Stimulated activated CD8-positive, alpha-beta memory T cell treated with anti-CD3 and anti-CD28 coated beads, Interleukin-4, amount 100 ng/mL, for 24 hours (primary cell): ENCODE data around the gene SOBP.

Experiments used
- DNase-seq: peaks from one replicate; pipeline ENCODE4 v3.0.0-alpha.2; 2020; ENCODE audit warnings: low read depth

SOBP gene

DNA sequence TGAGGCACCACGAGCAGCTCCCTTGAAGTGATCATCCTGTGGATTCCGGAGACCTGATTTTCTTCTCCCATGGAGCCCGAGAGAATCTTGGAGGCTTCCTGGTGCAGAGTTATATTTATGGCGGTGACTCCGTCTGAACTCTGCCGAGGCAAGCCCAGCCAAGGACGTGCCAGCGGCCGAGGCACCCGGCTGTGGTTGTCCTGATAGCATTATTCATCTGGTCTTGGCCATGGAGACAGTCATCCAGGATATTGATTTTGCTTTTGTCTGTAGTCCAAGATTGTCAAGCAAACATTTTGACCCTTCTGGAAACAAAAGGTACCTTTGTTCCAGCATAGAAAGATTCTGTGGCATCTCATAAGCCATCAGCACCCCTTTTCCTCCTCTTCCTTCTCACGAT, 170.9 kb downstream of the SOBP start:
- no peak for DNase-seq

DNA sequence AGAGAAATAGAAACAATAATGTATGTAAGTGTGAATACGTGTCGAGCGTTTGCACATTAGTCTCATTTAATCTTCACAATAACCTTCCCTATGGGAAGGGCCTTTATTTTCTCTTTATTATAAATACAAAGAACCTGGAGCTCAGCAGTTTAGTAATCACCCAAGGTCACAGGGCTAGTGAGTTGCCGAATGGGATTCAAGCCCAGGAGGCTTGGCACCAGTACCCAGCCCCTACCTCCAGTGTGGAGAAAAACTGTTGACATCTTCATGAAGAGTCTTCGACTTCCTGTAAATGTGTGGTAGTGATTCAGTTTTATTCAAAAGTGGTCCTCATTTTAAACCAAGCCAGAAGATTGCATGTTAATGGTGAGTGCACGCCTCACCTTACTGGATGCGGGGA, 171.4 kb downstream of the SOBP start:
- DNase-seq = no peak

DNA sequence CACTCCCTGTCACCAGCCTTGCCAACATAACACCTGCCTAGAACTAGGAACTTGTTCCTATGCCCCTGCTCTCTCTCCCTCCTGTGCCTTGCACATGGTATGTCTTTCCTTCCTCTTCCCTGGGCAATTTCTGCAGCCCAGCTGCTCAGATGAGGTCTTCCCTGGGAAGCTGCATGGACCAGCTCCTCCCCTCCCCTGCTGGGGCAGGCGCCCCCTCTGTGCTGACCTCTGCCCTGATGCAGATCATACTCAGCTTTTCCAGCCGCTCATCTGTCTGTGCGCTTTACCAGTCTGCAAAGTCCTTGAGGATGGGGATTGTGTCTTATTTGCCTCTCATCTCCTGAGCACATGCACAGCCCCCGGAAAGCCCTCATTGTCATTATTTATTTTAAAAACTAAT, 172.4 kb downstream of the SOBP start:
- no peak for DNase-seq

DNA sequence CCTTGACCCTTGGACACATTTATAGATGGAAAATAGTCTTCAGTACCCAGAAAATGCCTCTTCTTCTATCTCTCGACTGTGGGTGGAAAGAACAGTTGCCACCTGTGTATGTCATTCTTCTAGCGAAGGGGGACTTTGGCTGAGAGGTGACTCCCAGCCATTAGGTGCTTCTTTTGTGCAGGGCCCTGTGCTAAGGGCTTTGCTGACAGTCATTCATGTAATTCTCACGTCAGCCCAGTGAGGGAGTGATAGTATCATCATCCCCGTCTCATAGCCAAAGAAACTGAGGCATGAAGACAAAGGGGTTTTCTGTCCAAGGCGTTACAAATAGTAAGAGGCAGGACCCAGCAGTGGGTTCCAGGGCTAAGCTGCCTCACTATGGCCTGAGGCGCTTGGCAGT, 173.4 kb downstream of the SOBP start:
- no peak for DNase-seq

DNA sequence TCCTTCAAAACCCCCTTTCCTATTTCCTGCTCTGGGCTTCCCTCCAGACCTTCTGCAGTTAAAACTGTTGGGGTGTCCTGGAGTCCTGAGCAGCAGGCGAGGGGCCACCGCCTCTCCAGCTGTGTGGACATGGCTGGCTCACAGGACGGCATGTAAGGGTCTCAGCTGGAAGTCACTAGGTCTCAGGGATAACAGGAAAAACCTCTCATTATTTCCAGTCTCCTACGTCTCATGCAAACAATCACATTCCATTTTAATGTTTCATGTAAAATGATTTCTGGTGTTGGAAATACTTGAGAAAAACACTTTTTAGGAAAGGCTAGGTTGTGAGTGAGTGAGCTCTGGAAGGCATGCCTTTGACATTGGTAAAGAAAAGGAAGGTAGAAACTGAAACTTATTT, 175.5 kb downstream of the SOBP start:
- no peak for DNase-seq

DNA sequence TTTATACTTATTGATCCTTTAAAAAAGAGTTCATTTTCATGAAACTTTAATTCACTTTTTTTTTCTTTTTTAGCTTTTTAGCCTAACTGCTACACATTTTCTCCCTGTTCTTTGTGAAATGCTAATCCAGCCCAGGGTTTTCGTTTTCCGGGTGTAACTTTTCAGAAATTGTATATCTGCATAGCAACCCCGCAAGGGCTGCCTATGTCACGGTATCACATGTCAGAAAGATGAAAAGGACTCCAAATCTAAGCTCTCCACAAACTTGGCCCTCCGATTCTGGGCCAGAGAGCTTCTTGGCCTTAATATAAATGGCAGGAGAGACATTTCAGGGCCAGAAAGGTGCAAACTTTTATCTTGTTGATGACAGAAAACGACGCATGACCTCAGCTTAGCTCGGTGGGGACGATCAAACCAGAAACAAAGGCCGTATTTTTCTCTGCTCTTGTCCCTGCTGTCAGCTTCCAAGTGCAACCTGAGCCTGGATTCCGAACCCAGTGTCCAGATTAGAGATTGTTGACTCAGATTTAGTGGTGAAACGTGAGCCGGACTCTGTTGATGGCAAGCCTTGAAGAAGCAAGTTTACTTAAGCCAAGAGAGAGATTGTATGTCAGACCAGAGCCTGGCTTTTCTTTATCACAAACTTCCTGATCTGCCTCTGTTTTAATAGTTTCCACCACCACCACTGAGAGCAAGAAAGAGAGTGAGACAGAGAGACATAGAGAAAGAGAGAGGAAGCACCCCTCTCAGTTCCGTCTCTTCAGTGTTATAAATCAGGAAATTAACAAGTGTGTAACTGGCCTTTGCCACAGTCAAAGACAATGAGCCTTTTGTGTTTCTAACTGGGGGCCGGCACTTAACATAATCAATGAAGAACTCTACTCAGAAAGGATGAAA, 176.4 kb downstream of the SOBP start:
- DNase-seq = no peak

DNA sequence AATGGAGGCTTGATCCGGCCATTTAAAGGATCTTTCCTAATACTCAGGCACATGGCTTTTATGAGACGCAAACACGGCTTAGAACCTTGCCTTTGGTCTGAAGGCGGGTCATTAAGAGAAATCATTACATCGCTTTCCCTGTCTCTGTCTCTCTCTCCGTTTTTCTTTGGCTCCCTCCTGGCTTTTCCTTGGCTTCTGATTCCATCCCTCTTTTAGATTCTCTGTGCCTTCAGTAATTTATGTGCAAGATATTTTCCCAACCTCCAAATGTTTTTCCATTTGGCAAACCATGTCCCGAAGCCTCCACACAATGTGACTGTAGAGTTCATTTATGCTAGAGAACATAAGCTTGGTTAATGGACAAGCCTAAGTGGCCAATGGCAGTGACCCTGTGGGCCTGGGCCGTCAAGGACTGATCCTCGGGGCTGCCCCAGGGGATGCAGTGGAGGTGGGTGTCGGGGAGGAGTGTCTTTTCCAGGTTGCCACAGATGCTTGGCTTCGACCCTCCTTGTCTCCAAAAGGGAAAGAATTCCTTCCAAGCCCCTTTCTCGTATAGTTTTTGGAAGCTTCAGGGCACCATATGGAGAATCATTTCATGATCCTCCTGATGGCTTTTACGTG, 177.2 kb downstream of the SOBP start:
- no peak for DNase-seq

DNA sequence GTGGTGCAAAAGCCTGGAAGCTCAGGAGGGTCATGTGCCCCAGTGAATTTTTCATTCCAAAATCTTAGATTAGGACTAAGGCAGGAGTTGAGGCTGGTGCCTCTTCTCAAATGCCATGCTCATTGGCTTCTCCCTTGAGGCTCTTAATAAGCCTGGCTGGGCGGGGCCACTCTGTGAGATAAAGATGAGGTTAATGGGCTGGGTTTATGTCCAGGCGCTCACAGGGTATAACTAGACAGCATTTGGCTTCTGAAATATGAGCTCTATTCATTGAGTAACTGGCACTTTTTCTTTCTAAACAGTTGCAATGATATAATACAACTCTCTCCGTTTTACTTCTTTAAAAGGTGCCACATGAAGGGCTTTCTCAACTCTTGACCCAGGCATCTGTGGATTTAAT, 177.9 kb downstream of the SOBP start:
- DNase-seq = no peak

DNA sequence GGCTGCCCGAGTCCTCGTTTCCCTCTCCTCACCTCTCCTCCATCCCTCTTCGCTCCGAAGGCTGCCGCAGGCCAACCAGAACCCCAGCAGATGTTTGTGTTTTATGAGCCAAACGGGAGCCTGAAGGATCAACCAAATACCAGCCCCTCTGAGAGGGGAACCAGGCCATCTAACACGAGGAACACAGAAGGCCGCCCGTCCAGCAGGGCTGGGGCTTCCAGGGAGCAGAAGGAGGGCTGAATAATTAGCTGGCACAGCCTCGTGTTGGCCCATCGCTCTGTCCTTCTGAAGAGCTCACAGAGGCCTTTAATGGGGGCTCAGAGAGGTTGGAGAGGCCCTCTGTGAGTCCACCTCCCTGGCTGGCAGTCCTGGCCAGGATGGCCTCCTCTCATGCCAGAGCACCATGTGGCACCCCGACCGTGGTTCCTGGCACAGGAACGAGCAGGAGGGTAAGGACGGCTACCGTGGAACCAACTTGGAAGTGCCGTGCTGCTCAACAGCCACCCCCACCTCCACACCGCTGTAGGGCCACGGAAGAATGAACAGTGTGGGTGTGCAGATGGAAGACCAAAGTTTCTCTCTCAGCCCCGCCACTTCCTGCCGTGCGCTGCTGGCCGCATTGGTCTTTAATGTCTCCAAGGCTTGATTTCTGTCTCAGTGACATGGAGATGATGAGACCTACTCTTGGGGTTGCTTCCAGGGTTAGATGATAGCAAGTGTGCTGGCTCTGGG, 179.0 kb downstream of the SOBP start:
- DNase-seq = peak; percentile 28

DNA sequence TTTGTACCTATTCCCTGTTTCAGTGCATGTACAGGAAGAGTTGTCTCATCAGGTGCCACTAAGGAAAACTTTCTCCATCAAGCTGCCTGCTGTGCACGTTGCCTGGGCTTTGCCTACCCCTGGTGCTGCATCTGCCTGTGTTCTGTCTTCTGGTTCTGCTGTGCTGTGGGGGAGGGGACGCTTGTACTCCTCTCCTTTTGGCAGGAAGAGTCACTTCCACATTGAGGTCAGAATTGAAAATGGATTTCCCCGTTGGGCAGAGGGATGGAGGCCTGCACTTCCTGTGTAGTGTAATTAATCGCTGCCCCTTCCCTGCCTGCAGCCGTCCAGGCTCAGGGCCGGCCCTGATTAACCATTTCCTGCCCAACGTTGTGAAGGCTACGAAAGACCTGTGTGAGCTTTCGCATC, 180.9 kb downstream of the SOBP start:
- DNase-seq = no peak

DNA sequence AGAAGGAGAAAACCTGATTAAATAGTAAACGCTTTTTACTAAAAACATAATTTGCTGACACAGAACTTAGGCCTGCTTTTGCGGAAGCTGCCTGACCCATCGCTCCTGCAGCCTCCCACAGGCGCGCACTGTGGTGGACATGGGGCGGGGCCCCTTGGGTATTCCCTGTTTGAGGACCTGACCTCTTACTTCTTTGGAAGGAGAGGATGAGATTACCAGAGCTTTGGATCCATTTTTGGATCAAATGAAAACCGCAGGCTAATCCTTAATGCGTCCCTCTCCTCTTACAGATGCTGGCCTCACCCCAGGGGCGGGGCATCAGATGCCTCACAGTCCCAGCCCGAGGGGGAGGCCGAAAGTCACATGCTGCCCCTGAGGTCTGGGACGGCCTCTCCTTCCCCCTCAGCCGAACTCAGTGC, 183.2 kb downstream of the SOBP start:
- DNase-seq = no peak

DNA sequence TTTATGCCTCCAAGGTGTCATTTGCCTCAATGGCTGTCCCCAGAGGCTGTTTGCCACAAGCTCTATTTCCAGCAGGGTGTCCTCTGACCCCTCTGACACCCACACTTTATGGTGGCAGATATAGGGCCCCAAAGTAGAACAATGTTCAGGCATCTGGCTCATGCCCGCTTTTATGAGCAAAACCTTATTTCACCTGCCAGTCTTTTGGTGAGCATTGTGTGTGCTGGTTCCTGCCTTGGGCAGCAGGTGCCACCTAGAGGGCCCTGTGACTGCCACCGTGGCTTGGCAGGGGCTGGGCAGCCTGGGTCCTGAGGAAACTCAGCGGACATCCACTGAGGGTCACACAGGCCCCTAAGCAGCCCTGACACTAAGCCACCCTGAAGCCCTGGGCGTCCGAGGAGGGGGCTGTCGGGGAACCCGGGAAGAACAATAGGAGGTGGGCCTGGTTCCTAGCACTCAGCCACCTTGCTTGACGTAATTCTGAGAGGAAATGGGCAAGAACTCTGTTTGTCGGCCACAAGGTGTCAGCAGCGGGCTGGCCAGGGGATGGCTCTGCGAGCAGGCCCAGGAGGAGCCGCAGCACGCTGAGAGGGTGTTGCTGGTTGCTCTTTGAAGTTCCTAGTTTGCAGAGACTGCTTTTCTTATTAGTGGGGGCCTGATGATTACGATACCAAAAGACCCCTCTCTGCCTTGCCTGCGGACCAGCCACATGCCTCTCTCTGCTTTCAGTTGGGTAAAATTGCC, 185.2 kb downstream of the SOBP start:
- DNase-seq = peak; percentile 78

DNA sequence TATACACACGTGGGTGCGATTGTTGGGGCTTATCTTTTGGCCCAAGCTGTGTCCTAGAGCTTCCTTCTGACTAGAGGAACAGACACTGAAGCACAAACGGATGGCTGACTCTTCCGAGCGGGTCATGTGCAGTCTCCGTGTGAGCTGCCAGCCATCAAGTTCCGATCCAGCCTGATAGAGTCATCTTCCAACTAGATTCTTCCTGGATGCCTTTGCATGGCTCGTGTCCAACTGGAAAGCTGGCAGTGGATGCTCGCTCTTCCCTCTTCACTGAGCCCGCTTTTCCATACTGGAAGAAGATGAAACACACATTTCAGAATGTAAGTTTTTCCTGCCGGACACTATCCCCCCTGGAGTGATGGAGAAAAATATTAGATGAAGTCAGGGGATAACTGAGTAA, 186.1 kb downstream of the SOBP start:
- DNase-seq = no peak

DNA sequence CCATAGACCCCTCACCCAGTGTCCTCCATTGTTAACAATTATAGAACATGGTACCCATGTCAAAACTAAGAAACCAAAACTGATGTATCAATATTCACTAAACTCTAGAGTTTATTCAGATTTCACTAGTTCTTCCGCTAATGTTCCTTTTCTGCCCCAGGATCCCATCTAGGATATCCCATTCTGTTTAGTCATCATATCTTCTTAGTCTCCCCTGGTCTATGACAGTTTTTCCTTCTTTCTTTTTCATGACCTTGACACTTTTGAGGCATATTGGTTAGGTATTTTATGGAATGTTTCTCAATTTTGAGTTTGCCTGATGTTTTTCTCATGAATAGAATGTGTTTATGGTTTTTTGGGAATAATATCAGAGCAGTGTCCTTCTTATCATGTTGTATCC, 187.5 kb downstream of the SOBP start:
- DNase-seq = no peak

DNA sequence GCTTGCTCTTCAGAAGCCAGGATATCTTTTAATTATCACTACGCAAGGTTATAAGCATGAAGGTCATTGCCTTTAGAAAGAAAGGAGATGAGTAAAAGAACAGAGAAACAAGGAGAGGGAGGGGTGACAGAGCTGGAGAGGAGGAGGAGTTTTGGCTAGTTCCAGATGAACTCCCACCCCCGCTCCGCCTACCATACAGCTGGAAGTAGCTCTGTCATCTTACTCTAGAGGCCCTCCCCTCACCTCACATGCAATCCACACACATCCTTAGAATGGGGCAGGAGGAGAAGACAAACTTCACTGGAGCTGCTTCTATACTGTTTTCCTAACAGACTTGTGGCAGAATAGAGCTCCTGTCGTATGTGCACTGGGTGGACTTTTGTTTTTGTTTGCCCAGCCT, 189.5 kb downstream of the SOBP start:
- no peak for DNase-seq

DNA sequence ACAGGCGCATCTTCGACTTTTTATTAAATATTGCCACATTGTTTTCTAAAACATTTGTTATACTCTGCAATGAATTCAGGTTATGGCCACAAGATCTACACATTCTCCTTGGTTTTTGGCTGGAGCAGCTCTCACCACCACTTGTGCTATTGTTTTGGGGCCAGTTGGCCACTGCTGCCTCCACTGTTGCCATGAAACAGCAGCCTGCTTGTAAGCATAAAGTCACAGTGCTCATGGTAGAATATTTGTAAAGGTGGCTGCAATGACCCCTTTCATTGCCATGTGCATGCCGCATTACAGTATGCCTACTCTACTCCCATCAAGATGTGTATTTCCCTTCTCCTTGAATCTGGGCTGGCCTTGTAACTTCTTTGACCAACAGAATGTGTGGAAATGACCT, 192.8 kb downstream of the SOBP start:
- no peak for DNase-seq

DNA sequence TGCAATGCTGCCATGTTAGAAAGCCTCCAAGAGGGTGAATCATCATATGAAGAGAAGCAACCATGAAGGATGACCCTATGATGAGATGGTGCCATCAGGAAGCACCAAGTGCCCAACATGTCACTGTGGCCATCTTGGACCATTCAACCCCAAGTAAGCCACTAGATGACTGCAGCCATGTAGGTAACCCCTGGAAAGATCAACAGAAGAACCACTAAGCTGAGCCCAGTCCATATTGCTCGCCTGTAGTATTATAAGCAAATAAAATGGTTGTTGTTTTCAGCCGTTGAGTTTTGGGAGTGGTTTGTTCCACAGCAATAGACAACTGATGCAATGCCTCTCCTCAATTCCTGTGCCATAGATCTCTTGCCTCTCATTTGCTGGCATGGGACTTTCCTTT, 193.3 kb downstream of the SOBP start:
- DNase-seq = no peak

DNA sequence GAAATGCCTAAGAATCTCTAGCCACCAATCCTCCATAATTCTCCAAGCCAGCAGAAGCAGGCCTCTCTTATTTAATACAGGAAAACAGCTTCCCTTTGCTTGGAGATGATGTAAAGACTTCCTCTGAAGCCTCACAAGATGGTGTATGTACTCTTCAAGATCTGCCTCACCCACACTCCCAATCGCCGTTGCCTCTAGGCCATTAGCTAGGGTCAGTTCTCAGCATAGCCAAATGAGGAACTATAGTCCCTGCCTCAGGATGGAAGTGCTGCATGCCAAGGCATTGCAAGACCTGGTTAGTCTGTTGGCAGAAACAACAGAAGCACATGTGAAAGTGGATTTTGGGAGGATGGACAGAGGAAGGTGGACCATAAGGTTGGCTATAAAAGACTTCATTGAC, 195.1 kb downstream of the SOBP start:
- DNase-seq = no peak

DNA sequence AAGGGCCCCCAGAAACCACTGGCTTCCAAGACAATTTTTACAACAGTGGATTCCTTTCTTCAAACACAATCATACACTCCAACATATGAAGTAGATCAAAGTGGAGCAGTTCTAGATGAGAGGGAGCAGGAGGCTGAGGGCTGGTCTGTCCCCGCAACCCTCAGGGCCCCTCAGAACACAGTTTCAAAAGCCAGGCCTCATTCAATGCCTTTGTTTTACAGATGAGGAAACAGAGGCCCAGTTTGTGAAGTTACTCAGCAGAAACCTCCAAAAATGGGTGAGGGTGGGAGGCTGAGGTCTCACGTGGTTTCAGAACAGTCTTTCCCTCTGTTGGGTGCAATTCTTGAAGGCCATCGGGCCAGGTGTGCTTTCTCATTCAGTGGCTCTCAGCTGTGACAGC, 199.3 kb downstream of the SOBP start:
- no peak for DNase-seq

DNA sequence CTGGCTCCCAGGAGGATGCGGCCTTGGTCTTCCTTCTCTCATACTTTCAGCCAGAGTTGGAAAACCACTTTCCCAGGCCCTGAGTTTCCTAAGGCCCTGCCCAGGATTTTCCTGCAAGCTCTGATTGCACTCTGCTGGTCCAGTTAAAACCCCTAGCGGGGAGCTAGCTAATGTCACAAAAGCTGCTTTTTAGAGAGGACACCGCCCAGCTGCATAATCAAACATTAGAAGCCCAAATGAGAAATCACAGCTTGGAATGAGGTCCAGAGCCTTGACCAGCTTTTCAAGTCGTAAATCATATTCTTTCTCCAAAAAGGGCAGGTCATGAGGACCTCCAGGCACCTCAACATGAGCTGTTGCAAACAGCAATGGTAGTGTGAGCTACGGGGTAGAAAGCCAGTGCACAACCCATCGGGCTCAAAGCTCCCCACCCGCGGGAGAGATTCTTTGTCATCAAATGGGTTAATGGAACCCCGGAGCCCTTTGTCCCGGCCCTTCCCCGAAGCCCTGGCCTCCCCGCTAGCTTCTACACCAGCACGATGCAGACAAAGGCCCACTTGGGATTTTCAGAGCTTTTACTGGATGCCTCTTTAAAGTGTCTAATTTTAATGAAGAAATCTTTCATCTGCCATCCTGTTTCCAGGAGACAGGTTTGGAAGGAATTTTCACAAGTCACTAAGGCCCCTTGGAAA, 200.2 kb downstream of the SOBP start:
- no peak for DNase-seq

DNA sequence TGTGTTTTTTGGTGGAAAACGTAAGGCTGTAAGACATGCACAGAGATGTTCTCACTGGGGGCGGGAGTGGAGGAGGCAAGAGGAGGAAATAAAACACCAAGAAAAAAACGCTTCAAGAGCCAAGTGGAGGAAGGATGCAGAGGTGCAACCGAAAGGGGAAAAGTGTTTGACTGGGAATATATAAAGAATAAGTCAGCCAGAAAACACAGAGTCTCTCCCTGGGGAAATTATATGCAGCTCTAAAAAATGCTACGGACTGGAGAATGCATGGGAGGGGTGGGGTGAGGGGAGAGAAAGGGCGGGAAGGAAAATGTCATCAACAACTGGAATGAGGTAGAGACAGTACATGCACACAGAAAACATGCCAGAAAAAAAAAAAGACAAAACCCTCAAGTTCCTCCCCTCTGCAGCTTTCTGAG, 200.7 kb downstream of the SOBP start:
- no peak for DNase-seq
